Thyroid gland (tissue), 4 donors: ENCODE results near the gene STRC.
"Not testable (repeated sequence)": the region's sequence is repeated elsewhere in the genome, so short reads cannot be mapped to it uniquely, and the experiment has no call there.

Experiments
- CTCF ChIP-seq, 6 experiments: fragments of 200-600 bp in 3 of 6; fragments of 450-650 bp in 3 of 6; sonication (generic) in 3 of 6; IDR thresholded peaks; one replicate each; pipeline ENCODE4 v1.5.1; 2016 to 2019; ENCODE audit warnings: antibody characterized with exemption in 6 of 6, mild to moderate bottlenecking in 2 of 6, inconsistent platforms in 1 of 6, moderate library complexity in 1 of 6
- POLR2A ChIP-seq, 2 donors: fragments of 450-650 bp; IDR thresholded peaks; one replicate each; pipeline ENCODE4 v1.6.1; 2017; ENCODE audit warnings: antibody characterized with exemption in 2 of 2, mild to moderate bottlenecking in 2 of 2, moderate library complexity in 1 of 2

- not testable (repeated sequence) for TF ChIP-seq POLR2A, CTCF (IDR thresholded peaks at IDR 0.05)
These were observed 30.9 kb upstream of the STRC start for GRCh38 chr15:43649430-43649926.
